Measurements from ENCODE around the gene C11orf24. TPM values are rescaled to one million over a fixed set of nuclear protein-coding genes. Genes with fewer than 3 reads are reported as not detected.
"Not testable (repeated sequence)": the region's sequence is repeated elsewhere in the genome, so short reads cannot be mapped to it uniquely, and the experiment has no call there.

The C11orf24 gene
- total and polyA plus RNA-seq, 4 donors: 9.8 to 50.0 (median 29.6) TPM

DNA sequence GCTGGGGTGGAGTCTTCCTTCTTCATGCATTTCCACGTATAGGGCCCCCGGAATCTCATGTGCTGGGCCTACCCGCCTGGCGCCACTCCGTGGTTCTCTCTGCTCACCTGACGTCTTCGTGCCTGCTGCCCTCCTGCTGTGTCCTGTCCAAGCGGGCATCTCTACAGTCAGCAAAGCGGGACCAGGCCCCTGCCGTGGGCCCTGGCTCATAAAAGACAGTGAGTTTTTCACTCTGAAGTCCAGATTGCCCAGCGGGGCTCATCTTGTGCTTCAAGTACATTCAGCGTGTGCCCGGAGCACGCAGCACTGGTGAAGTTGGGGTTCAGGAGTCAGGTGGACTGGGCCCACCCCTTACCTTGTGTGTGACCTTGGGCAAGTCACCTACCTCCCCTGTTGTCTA, 17.4 kb downstream of the C11orf24 start:
- TF ChIP-seq, protein P1, sequence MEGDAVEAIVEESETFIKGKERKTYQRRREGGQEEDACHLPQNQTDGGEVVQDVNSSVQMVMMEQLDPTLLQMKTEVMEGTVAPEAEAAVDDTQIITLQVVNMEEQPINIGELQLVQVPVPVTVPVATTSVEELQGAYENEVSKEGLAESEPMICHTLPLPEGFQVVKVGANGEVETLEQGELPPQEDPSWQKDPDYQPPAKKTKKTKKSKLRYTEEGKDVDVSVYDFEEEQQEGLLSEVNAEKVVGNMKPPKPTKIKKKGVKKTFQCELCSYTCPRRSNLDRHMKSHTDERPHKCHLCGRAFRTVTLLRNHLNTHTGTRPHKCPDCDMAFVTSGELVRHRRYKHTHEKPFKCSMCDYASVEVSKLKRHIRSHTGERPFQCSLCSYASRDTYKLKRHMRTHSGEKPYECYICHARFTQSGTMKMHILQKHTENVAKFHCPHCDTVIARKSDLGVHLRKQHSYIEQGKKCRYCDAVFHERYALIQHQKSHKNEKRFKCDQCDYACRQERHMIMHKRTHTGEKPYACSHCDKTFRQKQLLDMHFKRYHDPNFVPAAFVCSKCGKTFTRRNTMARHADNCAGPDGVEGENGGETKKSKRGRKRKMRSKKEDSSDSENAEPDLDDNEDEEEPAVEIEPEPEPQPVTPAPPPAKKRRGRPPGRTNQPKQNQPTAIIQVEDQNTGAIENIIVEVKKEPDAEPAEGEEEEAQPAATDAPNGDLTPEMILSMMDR (IDR thresholded peaks at IDR 0.05; ENCODE audit: control extremely low read depth, extremely low read depth): no peak
- H3K27ac ChIP-seq (ENCODE audit: low read depth in 1 of 2, low read length in 1 of 2): no peak overlapping the region
- H3K9me3 ChIP-seq (ENCODE audit: control insufficient read depth in 4 of 4, insufficient read depth in 3 of 4, low read length in 3 of 4): no peaks in the 10 kb centered on the region
- peaks cover 0 to 11% (median 5%) of the 10 kb centered on the region in 5 donors for H3K4me1 ChIP-seq (ENCODE audit: control insufficient read depth in 5 of 5, insufficient read depth in 5 of 5, low read length in 5 of 5)
- 92 to 94% methylated on average over 14 of the region's 14 CpGs for whole genome bisulfite sequencing, 2 donors
- H3K4me3 ChIP-seq: no peak overlapping the region
- DNase-seq: no peak
- no peaks in the 10 kb centered on the region for H3K27me3 ChIP-seq (ENCODE audit: control insufficient read depth in 3 of 3, insufficient read depth in 3 of 3, low read length in 2 of 3)
- no peak overlapping the region for H3K9ac ChIP-seq (ENCODE audit: insufficient read depth in 1 of 2, low read length in 2 of 2)
- H3K36me3 ChIP-seq (ENCODE audit: control insufficient read depth in 4 of 4, insufficient read depth in 4 of 4, low read length in 4 of 4): no peaks in the 10 kb centered on the region
- no peak for ATAC-seq (ENCODE audit: insufficient read depth, low FRiP score)

GRCh38 chr11:68251765-68252164, 20.0 kb downstream of the C11orf24 start:
- Histone ChIP-seq H3K36me3 (ENCODE audit: control insufficient read depth in 4 of 4, insufficient read depth in 4 of 4, low read length in 4 of 4) (no peaks in the 10 kb centered on the region), H3K27me3 (ENCODE audit: control insufficient read depth in 3 of 3, insufficient read depth in 3 of 3, low read length in 2 of 3) (no peaks in the 10 kb centered on the region), H3K4me3 (no peak overlapping the region), H3K9me3 (ENCODE audit: control insufficient read depth in 4 of 4, insufficient read depth in 3 of 4, low read length in 3 of 4) (no peaks in the 10 kb centered on the region), H3K27ac (ENCODE audit: low read depth in 1 of 2, low read length in 1 of 2) (no peak overlapping the region), H3K9ac (ENCODE audit: insufficient read depth in 1 of 2, low read length in 2 of 2) (no peak overlapping the region), H3K4me1 (ENCODE audit: control insufficient read depth in 5 of 5, insufficient read depth in 5 of 5, low read length in 5 of 5) (peaks cover 0 to 6% (median 5%) of the 10 kb centered on the region in 5 donors)
- 94% methylated on average over 3 of the region's 3 CpGs for WGBS, 2 donors
- DNase-seq (no peak), ATAC-seq (ENCODE audit: insufficient read depth, low FRiP score) (no peak)
- TF ChIP-seq, protein P1 (IDR thresholded peaks at IDR 0.05; ENCODE audit: control extremely low read depth, extremely low read depth): no peak

GRCh38 chr11:68244912-68245311, 26.9 kb downstream of the C11orf24 start:
- 90 to 94% methylated on average over 5 of the region's 5 CpGs for WGBS, 2 donors
- not testable (repeated sequence) for H3K9ac ChIP-seq (ENCODE audit: insufficient read depth in 1 of 2, low read length in 2 of 2)

GRCh38 chr11:68243847-68244246, 27.9 kb downstream of the C11orf24 start:
- 100% methylated on average over 1 of the region's 1 CpG for WGBS, 2 donors
- not testable (repeated sequence) for H3K27ac ChIP-seq (ENCODE audit: low read depth in 1 of 2, low read length in 1 of 2); DNase-seq

More at GRCh38 chr11:68244912-68245311, 26.9 kb downstream of the C11orf24 start:
- H3K4me3 ChIP-seq; DNase-seq; H3K4me1 ChIP-seq (ENCODE audit: control insufficient read depth in 5 of 5, insufficient read depth in 5 of 5, low read length in 5 of 5); H3K27ac ChIP-seq (ENCODE audit: low read depth in 1 of 2, low read length in 1 of 2); H3K9me3 ChIP-seq (ENCODE audit: control insufficient read depth in 4 of 4, insufficient read depth in 3 of 4, low read length in 3 of 4); H3K27me3 ChIP-seq (ENCODE audit: control insufficient read depth in 3 of 3, insufficient read depth in 3 of 3, low read length in 2 of 3); ATAC-seq (ENCODE audit: insufficient read depth, low FRiP score); H3K36me3 ChIP-seq (ENCODE audit: control insufficient read depth in 4 of 4, insufficient read depth in 4 of 4, low read length in 4 of 4): not testable (repeated sequence)

DNA sequence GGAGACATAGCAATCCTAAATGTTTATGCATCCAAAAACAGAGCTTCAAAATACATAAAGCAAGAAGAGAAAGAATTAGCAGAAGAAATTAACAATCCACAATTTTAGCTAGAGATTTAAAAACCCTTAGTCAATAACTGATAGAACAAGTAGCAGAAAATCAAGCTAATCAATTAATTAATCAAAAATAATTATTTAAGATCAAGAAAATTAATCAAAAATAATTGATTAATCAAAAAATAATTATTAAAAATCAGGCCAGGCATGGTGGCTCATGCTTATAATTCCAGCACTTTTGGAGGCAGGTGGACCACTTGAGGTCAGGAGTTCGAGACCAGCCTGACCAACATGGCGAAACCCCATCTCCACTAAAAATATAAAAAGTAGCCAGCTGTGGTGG, 29.2 kb downstream of the C11orf24 start:
- Histone ChIP-seq H3K4me3 (no peak overlapping the region), H3K27me3 (ENCODE audit: control insufficient read depth in 3 of 3, insufficient read depth in 3 of 3, low read length in 2 of 3) (no peaks in the 10 kb centered on the region), H3K27ac (ENCODE audit: low read depth in 1 of 2, low read length in 1 of 2) (no peak overlapping the region), H3K9me3 (ENCODE audit: control insufficient read depth in 4 of 4, insufficient read depth in 3 of 4, low read length in 3 of 4) (no peaks in the 10 kb centered on the region), H3K4me1 (ENCODE audit: control insufficient read depth in 5 of 5, insufficient read depth in 5 of 5, low read length in 5 of 5) (no peaks in the 10 kb centered on the region), H3K9ac (ENCODE audit: insufficient read depth in 1 of 2, low read length in 2 of 2) (no peak overlapping the region), H3K36me3 (ENCODE audit: control insufficient read depth in 4 of 4, insufficient read depth in 4 of 4, low read length in 4 of 4) (no peaks in the 10 kb centered on the region)
- TF ChIP-seq, protein P1 (IDR thresholded peaks at IDR 0.05; ENCODE audit: control extremely low read depth, extremely low read depth): no peak
- WGBS, 2 donors: 96 to 98% methylated on average over 2 of the region's 2 CpGs
- no peak for ATAC-seq (ENCODE audit: insufficient read depth, low FRiP score)
- no peak for DNase-seq

More at GRCh38 chr11:68243847-68244246, 27.9 kb downstream of the C11orf24 start:
- not testable (repeated sequence) for H3K27me3 ChIP-seq (ENCODE audit: control insufficient read depth in 3 of 3, insufficient read depth in 3 of 3, low read length in 2 of 3); ATAC-seq (ENCODE audit: insufficient read depth, low FRiP score); H3K9me3 ChIP-seq (ENCODE audit: control insufficient read depth in 4 of 4, insufficient read depth in 3 of 4, low read length in 3 of 4); H3K4me1 ChIP-seq (ENCODE audit: control insufficient read depth in 5 of 5, insufficient read depth in 5 of 5, low read length in 5 of 5); H3K36me3 ChIP-seq (ENCODE audit: control insufficient read depth in 4 of 4, insufficient read depth in 4 of 4, low read length in 4 of 4); H3K4me3 ChIP-seq; H3K9ac ChIP-seq (ENCODE audit: insufficient read depth in 1 of 2, low read length in 2 of 2)
